ENCODE measurements around the gene GCNT2. TPM values are rescaled to one million over a fixed set of nuclear protein-coding genes. Genes with fewer than 3 reads are reported as not detected.
"Not testable (repeated sequence)": the region's sequence is repeated elsewhere in the genome, so short reads cannot be mapped to it uniquely, and the experiment has no call there.

GCNT2 gene
- total RNA-seq, 1 donor: 12.7 TPM

- no peak for DNase-seq (ENCODE audit: low read depth in 2 of 3, low spot score in 2 of 3)
These were observed 22.3 kb downstream of the GCNT2 start for GRCh38 chr6:10543488-10543887.

- no peak for DNase-seq (ENCODE audit: low read depth in 2 of 3, low spot score in 2 of 3)
These were observed 24.3 kb downstream of the GCNT2 start for GRCh38 chr6:10545482-10545881.

DNA sequence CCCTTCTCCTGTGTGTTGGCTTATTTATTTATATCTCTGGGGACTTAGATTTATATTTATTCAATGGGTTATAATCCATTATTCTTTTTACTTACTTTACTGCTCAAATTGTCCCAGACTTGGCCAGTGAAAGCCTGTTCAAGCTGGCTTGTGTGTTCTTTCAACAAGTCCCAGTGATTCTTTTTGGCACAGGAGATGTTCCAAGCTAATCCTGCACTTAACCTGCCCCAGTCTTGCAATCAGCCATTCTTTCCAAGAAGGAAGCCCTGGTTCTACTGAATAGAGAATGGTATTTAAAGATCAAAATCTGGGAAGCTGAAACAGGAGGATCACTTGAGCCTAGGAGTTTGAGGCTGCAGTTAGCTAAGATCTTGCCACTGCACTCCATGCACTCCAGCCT is 26.7 kb downstream of the GCNT2 start:
- DNase-seq (ENCODE audit: low read depth in 2 of 3, low spot score in 2 of 3): no peak

DNA sequence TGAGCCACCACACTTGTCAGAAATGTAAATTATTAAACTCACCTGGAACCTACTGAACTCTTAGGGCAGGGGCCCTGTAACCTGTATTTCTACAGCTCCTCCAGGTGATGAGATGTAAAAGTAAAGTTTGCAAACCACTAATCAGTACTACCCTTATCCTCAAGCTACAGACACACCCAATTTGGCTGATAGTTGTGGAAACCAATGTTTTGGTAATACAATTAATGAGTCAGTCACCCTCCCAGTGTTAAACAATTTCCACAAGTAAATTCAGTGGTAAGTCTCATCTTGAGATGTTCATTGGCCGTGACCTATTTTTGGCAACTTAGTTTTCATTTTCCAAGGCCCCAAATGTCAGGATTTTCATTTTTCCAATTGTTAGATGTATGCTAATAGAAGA is 29.6 kb downstream of the GCNT2 start:
- no peak for DNase-seq (ENCODE audit: low read depth in 2 of 3, low spot score in 2 of 3)

- DNase-seq (ENCODE audit: low read depth in 2 of 3, low spot score in 2 of 3): no peak
These were observed 31.2 kb downstream of the GCNT2 start for GRCh38 chr6:10552270-10552810.

DNA sequence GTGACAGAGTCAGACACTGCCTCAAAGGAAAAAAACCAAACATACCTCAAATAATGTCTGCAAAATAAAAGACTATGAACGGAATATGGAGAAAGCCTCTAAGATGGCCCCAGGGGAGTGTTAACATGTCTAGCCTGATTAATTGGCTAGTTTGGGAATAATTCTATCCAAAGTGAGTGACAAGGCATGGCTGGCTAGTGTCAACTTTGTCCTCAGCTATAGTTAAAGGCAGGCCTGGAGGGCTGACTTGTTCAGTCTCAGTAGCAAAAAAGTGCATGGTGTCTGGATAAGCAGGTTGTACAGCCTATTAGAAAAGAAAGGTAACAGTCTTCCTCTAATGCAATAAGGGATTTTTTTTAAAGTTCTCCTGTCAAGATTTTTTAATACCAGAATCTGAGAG is 32.7 kb downstream of the GCNT2 start:
- DNase-seq (ENCODE audit: low read depth in 2 of 3, low spot score in 2 of 3): no peak

DNA sequence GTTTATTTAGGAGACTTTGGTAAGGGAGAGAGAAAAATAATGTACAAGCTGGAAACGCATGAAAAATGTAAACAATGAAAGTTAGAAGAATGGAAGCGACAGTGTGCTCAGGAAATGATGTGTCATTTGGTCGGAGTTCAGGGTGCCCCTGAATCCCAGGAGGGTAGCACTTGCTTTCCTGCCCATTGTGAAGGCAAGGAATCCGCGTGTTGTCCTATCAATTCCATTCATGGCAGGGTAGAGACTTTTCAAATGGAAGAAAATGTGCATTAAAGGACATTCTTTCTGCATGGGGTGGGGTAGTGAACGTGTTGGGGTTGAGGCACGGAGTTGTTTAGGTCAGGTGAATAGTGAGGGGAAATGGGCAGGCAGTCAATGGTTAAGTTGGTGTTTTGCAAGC is 33.7 kb downstream of the GCNT2 start:
- DNase-seq (ENCODE audit: low read depth in 2 of 3, low spot score in 2 of 3): no peak

- DNase-seq (ENCODE audit: low read depth in 2 of 3, low spot score in 2 of 3): no peak
These were observed 34.6 kb downstream of the GCNT2 start for GRCh38 chr6:10555625-10556309.

GRCh38 chr6:10556589-10556988 is 35.4 kb downstream of the GCNT2 start:
- DNase-seq (ENCODE audit: low read depth in 2 of 3, low spot score in 2 of 3): no peak

DNA sequence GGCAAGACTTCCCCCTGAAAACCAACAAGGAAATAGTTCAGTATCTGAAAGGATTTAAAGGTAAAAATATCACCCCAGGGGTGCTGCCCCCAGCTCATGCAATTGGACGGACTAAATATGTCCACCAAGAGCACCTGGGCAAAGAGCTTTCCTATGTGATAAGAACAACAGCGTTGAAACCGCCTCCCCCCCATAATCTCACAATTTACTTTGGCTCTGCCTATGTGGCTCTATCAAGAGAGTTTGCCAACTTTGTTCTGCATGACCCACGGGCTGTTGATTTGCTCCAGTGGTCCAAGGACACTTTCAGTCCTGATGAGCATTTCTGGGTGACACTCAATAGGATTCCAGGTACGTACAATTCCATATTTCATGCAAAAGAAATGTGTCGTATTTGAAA is 35.8 kb downstream of the GCNT2 start:
- DNase-seq (ENCODE audit: low read depth in 2 of 3, low spot score in 2 of 3): no peak

- no peak for DNase-seq (ENCODE audit: low read depth in 2 of 3, low spot score in 2 of 3)
These were observed 36.8 kb downstream of the GCNT2 start for GRCh38 chr6:10557913-10558312.

DNA sequence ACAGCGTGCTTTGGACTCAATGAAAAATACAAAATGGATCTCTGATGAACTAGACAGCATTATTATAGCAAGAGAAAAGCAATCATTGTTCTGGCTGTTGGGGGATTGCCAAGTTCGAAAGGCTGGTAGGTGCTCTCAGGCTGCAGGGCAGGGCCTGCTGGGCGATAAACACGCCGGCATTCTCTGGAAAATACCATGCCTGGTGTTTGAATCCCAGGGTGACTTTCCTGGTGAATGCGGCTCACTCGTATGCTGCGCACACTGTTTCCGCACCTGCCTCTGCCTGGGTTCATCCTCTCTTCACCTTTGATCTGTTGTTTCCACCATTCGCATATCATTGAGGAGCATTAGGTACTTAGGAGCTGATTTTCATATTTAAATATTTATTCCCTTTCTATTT is 37.4 kb downstream of the GCNT2 start:
- no peak for DNase-seq (ENCODE audit: low read depth in 2 of 3, low spot score in 2 of 3)

DNA sequence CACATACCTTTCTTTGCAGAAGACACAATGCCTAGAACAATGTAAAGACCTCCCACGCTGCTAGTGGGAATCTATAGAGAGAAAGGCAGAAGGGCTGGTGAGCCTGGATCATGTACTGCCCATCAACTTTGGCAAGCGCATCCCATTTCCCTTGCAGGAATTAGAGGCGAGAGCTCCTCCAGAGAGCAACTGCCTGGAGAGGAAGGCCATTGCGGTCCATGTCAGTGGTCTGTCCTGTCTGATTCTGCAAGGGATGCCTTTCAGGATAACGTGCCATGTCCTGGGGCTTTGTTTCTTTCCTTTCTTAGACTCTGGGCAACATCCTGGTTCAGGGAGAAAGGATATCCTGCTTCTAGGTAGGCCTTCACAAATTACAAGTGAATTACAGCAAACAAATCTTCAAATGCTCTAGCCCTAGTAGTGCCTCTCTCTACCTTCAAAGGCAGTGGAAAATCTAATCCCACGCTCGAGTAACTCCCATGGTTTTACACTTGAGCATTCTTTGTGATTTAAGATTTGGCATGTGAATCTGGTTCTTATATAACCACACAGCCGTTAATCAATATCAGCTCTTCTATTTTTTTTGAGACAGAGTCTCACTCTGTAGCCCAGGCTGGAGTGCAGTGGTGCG is 38.5 kb downstream of the GCNT2 start:
- no peak for DNase-seq (ENCODE audit: low read depth in 2 of 3, low spot score in 2 of 3)

DNA sequence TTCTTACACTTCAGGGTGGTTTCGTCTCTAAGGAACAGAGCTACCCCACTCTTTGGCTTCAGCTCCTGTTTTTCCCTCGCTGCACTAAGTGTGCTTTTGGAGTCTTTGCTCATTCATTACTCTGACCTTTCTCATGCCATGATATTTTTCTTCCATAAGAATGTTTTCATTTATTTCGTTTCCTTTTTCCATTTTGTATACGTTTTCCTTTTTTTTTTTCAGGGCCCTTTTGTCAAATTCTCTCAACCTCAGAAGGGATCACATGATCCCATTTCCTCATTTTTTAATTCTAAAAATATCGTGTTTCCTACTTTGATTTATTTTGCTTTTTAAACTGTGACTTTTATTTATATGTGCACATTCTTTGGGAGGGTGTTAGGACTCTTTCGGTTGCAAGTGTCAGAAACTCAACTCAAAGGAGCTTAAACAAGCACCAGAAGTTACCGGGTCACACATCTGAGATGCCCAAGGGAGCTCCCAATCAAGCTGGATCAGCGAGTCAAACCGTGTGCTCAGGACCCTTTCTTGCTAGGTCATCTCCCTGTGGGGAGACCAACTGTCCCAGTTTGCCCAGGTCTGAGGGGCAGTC is 40.6 kb downstream of the GCNT2 start:
- no peak for DNase-seq (ENCODE audit: low read depth in 2 of 3, low spot score in 2 of 3)

GRCh38 chr6:10564975-10565673 is 44.0 kb downstream of the GCNT2 start:
- no peak for DNase-seq (ENCODE audit: low read depth in 2 of 3, low spot score in 2 of 3)

DNA sequence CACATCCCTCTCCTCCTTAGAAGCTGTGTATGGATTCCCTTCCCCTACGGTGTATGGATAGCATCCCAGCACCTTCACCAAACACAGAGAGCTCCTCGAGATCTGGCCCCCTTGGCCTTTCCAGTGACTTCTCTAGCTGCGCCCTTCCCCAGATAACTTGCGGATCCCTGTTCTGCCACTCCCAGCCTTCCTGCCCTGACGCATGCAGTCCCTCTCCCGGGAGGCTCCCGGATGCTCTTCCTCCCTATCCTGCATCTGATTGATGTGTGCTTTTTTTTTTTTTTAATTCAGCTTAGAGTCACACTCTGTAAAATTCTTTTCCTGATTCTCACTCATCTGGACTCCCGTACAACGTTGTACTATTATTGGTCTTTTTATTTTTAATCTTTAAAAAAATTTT is 44.8 kb downstream of the GCNT2 start:
- DNase-seq (ENCODE audit: low read depth in 2 of 3, low spot score in 2 of 3): no peak

GRCh38 chr6:10567256-10568026 is 46.3 kb downstream of the GCNT2 start:
- DNase-seq (ENCODE audit: low read depth in 2 of 3, low spot score in 2 of 3): no peak

GRCh38 chr6:10569392-10570127 is 48.4 kb downstream of the GCNT2 start:
- DNase-seq (ENCODE audit: low read depth in 2 of 3, low spot score in 2 of 3): no peak

DNA sequence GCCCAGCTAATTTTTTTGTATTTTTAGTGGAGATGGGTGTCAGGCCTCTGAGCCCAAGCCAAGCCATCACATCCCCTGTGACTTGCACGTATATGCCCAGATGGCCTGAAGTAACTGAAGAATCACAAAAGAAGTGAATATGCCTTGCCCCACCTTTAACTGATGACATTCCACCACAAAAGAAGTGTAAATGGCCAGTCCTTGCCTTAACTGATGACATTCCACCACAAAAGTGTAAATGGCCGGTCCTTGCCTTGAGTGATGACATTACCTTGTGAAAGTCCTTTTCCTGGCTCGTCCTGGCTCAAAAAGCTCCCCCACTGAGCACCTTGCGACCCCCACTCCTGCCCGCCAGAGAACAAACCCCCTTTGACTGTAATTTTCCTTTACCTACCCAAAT is 54.4 kb downstream of the GCNT2 start:
- DNase-seq (ENCODE audit: low read depth in 2 of 3, low spot score in 2 of 3): not testable (repeated sequence)

DNA sequence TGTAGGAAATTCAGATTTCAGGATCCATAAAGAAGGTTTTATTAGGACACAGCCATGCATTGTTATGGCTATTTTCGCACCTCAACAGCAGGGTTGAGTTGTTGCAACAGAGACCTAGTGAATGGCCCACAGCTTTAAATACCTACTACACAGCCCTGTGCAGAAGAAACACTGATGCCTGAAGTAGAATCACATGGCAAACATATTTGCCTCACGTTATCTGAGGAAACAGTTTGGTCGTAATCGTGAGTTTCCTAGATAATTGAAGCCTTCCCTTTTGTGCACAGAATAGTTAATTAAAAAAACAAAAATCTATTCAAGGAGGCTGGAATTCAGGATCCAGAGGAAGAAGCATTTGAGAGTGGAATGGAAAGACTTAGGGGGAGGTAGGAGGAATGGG is 55.1 kb downstream of the GCNT2 start:
- no peak for DNase-seq (ENCODE audit: low read depth in 2 of 3, low spot score in 2 of 3)

Data from hematopoietic multipotent progenitor cell (in vitro differentiated cells).